Naive B cell (primary cell): Measurements from ENCODE around the gene SCAP. TPM values are rescaled to one million over a fixed set of nuclear protein-coding genes. Genes with fewer than 3 reads are reported as not detected.
A peak's percentile ranks its signal among the peaks of the same experiment; 100 is the strongest.

Experiments
- ATAC-seq, 2 donors: fragments of 150-1000 bp; cut with Tn5 transposase; 2 replicates each; pipeline ENCODE4 v1.10.0; 2021; ENCODE audit warnings: low read depth in 2 of 2, mild to moderate bottlenecking in 2 of 2, moderate library complexity in 2 of 2
- DNase-seq: peaks from one replicate; pipeline ENCODE4 v3.0.0; 2022
- H3K27ac Mint-ChIP-seq, 6 donors: one replicate each; pipeline ENCODE4 v1.8.0; 2020 to 2022; ENCODE audit warnings: mild to moderate bottlenecking in 6 of 6, mixed read lengths in 6 of 6, moderate library complexity in 5 of 6, inconsistent platforms in 2 of 6
- H3K27me3 Mint-ChIP-seq, 3 donors: one replicate each; pipeline ENCODE4 v1.8.0; 2021 to 2022; ENCODE audit warnings: mixed read lengths in 3 of 3, mild to moderate bottlenecking in 1 of 3
- H3K36me3 Mint-ChIP-seq, 2 donors: one replicate each; pipeline ENCODE4 v1.8.0; 2020 to 2022; ENCODE audit warnings: mixed read lengths in 2 of 2, inconsistent platforms in 1 of 2, mild to moderate bottlenecking in 1 of 2
- H3K4me1 Mint-ChIP-seq, 3 donors: one replicate each; pipeline ENCODE4 v1.8.0; 2020 to 2022; ENCODE audit warnings: mixed read lengths in 3 of 3, inconsistent platforms in 1 of 3, mild to moderate bottlenecking in 1 of 3, moderate library complexity in 1 of 3
- H3K4me3 Mint-ChIP-seq, 8 donors: one replicate each; pipeline ENCODE4 v1.8.0; 2020 to 2022; ENCODE audit warnings: mild to moderate bottlenecking in 8 of 8, mixed read lengths in 8 of 8, moderate library complexity in 8 of 8, inconsistent platforms in 2 of 8
- H3K9me3 Mint-ChIP-seq, 7 donors: one replicate each; pipeline ENCODE4 v1.8.0; 2020 to 2022; ENCODE audit warnings: mixed read lengths in 7 of 7, mild to moderate bottlenecking in 5 of 7, inconsistent platforms in 2 of 7, moderate library complexity in 1 of 7
- polyA plus RNA-seq, 6 donors: library from polyadenylated mRNA; unstranded; fragments of 300-500 nt; fragmentation: Illumina TruSeq; gene quantifications; one replicate each; pipeline ENCODE4 v1.2.3, GENCODE V29; 2021; ENCODE audit warnings: low read depth in 6 of 6

SCAP gene
- polyA plus RNA-seq, 6 donors from 2014 or later = 16.7 to 54.1 (median 34.8) TPM

GRCh38 chr3:47405820-47406761 lies 69.7 kb downstream of the SCAP start:
- H3K36me3 Mint-ChIP-seq = no peaks in the 10 kb centered on the region
- no peak for DNase-seq
- ATAC-seq = no peak
- no peak overlapping the region for H3K4me3 Mint-ChIP-seq
- H3K27me3 Mint-ChIP-seq = no peaks in the 10 kb centered on the region
- H3K9me3 Mint-ChIP-seq = no peaks in the 10 kb centered on the region
- H3K4me1 Mint-ChIP-seq = peaks cover 0 to 13% (median 7%) of the 10 kb centered on the region in 3 donors
- H3K27ac Mint-ChIP-seq = peak overlapping the region in 2 of 6 donors; percentile 59 to 74

- no peak for DNase-seq
- H3K4me3 Mint-ChIP-seq = no peak overlapping the region
- no peaks in the 10 kb centered on the region for H3K9me3 Mint-ChIP-seq
- H3K36me3 Mint-ChIP-seq = no peaks in the 10 kb centered on the region
- ATAC-seq = no peak
- H3K27ac Mint-ChIP-seq = peak overlapping the region in 1 of 6 donors; percentile 59
- H3K27me3 Mint-ChIP-seq = no peaks in the 10 kb centered on the region
- H3K4me1 Mint-ChIP-seq = peaks cover 0 to 13% (median 7%) of the 10 kb centered on the region in 3 donors
Measured at GRCh38 chr3:47404955-47405790, 70.6 kb downstream of the SCAP start.

GRCh38 chr3:47404431-47404876 lies 71.3 kb downstream of the SCAP start:
- peak overlapping the region in 1 of 6 donors; percentile 52 for H3K27ac Mint-ChIP-seq
- no peaks in the 10 kb centered on the region for H3K9me3 Mint-ChIP-seq
- no peaks in the 10 kb centered on the region for H3K27me3 Mint-ChIP-seq
- H3K4me1 Mint-ChIP-seq = peaks cover 0 to 13% (median 7%) of the 10 kb centered on the region in 3 donors
- no peak overlapping the region for H3K4me3 Mint-ChIP-seq
- DNase-seq (no peak), ATAC-seq (no peak)
- H3K36me3 Mint-ChIP-seq = no peaks in the 10 kb centered on the region

- Mint-ChIP-seq H3K27me3 (no peaks in the 10 kb centered on the region), H3K4me3 (no peak overlapping the region), H3K36me3 (no peaks in the 10 kb centered on the region), H3K9me3 (no peaks in the 10 kb centered on the region), H3K4me1 (peaks cover 9 to 26% (median 20%) of the 10 kb centered on the region in 3 donors), H3K27ac (no peak overlapping the region)
- DNase-seq = no peak
- no peak for ATAC-seq
Measured at GRCh38 chr3:47399531-47400270, 76.0 kb downstream of the SCAP start.

GRCh38 chr3:47399016-47399415 lies 76.7 kb downstream of the SCAP start:
- Mint-ChIP-seq H3K36me3 (no peaks in the 10 kb centered on the region), H3K27ac (peak overlapping the region in 2 of 6 donors; percentile 49 to 59), H3K9me3 (no peaks in the 10 kb centered on the region), H3K4me3 (no peak overlapping the region), H3K4me1 (peaks cover 14 to 27% (median 23%) of the 10 kb centered on the region in 3 donors), H3K27me3 (no peaks in the 10 kb centered on the region)
- ATAC-seq (no peak), DNase-seq (no peak)

DNA sequence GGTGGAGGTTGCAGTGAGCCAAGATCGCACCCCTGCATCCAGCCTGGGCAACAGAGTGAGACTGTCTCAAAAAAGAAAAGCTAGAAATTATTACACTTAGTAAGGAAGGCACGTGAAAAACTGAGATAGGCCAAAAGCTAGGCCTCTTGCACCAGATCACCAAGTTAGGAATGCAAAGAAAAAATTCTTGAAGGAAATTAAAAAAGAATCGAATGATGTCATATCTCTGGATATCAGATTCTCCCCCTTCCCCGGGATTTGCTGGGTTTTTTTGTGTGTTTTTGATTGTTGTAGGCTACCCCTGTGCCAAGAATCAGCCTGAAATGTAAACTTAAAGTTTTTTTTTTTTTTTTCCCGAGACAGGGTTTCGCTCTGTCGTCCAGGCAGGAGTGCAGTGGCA lies 77.5 kb downstream of the SCAP start:
- H3K27me3 Mint-ChIP-seq = no peaks in the 10 kb centered on the region
- H3K36me3 Mint-ChIP-seq = no peaks in the 10 kb centered on the region
- no peak overlapping the region for H3K4me3 Mint-ChIP-seq
- DNase-seq (no peak), ATAC-seq (no peak)
- peak overlapping the region in 1 of 6 donors; percentile 44 for H3K27ac Mint-ChIP-seq
- H3K9me3 Mint-ChIP-seq = no peaks in the 10 kb centered on the region
- H3K4me1 Mint-ChIP-seq = peaks cover 15 to 23% (median 20%) of the 10 kb centered on the region in 3 donors

- Mint-ChIP-seq H3K36me3 (no peaks in the 10 kb centered on the region), H3K4me1 (peaks cover 19 to 33% (median 30%) of the 10 kb centered on the region in 3 donors), H3K4me3 (no peak overlapping the region), H3K9me3 (no peaks in the 10 kb centered on the region), H3K27me3 (no peaks in the 10 kb centered on the region), H3K27ac (peak overlapping the region in 4 of 6 donors; percentile 51 to 88 (median 77))
- no peak for DNase-seq
- ATAC-seq = no peak
Measured at GRCh38 chr3:47394881-47395280, 80.9 kb downstream of the SCAP start.

DNA sequence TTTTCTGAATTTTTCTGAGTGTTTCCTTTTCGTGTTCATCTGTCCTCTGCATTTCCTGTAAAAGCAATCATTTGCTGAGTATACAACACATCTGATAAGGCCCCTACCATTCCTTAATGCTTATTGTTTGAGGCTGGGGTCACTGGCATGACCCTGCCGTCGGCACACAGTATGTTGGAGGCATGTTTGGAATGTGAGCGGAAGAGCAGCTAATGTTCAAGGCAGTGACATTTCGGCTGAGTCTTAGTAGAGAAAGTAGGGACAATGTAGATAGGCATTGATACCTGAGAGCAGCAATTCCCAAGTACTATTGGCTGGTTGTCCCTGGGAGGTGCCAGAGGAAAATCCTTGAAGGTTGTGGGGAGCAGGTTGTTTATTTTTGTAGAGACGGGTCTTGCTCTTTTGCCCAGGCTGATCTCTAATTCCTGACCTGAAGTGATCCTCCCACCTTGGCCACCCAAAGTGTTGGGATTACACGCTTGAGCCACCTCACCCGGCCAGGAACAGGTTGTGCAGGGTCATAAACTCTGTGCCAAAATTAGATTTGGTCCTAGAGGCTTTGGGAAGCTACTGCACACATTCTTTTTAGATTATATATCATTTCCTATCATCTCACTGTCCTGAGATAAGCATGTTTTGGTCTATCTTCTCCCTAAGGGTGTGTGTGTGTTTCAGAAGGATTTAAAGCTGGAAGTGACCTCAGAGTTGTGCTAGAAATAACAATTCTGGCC lies 81.4 kb downstream of the SCAP start:
- no peak for ATAC-seq
- Mint-ChIP-seq H3K36me3 (no peaks in the 10 kb centered on the region), H3K4me3 (no peak overlapping the region), H3K27ac (peak overlapping the region in 5 of 6 donors; percentile 51 to 88 (median 69)), H3K27me3 (no peaks in the 10 kb centered on the region), H3K9me3 (no peaks in the 10 kb centered on the region), H3K4me1 (peaks cover 19 to 32% (median 30%) of the 10 kb centered on the region in 3 donors)
- no peak for DNase-seq

- Mint-ChIP-seq H3K27ac (peak overlapping the region in 2 of 6 donors; percentile 37 to 74), H3K27me3 (no peaks in the 10 kb centered on the region), H3K4me1 (peaks cover 19 to 30% (median 28%) of the 10 kb centered on the region in 3 donors), H3K36me3 (no peaks in the 10 kb centered on the region), H3K9me3 (no peaks in the 10 kb centered on the region), H3K4me3 (no peak overlapping the region)
- ATAC-seq (no peak), DNase-seq (no peak)
Measured at GRCh38 chr3:47392933-47393332, 82.8 kb downstream of the SCAP start.

- H3K4me1 Mint-ChIP-seq = peaks cover 36 to 51% (median 40%) of the 10 kb centered on the region in 3 donors
- no peaks in the 10 kb centered on the region for H3K27me3 Mint-ChIP-seq
- H3K36me3 Mint-ChIP-seq = no peaks in the 10 kb centered on the region
- H3K4me3 Mint-ChIP-seq = peak overlapping the region in 3 of 8 donors; percentile 53 to 64 (median 56)
- ATAC-seq = no peak
- no peak for DNase-seq
- H3K9me3 Mint-ChIP-seq = no peaks in the 10 kb centered on the region
- peak overlapping the region in 3 of 6 donors; percentile 18 to 63 (median 58) for H3K27ac Mint-ChIP-seq
Measured at GRCh38 chr3:47385796-47386195, 89.9 kb downstream of the SCAP start.

DNA sequence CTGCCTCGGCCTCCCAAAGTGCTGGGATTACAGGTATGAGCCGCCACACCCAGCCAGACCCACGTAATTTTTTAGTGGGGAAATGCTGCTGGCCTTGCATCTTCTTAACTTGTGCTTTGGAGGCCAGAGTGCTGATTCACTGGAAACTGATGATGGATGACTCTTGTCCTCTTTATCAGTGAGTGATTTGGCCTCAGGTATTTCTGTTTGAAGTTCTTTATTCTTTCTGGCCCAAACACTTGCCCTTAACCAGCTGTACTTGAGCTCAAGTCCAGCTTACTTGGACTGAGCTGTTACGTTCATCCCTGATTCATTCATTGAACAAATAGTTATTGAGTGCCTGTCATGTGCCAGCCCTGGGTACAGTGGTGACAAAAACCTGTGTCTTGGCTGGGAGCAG lies 90.7 kb downstream of the SCAP start:
- H3K27ac Mint-ChIP-seq = no peak overlapping the region
- peaks cover 42 to 55% (median 47%) of the 10 kb centered on the region in 3 donors for H3K4me1 Mint-ChIP-seq

DNA sequence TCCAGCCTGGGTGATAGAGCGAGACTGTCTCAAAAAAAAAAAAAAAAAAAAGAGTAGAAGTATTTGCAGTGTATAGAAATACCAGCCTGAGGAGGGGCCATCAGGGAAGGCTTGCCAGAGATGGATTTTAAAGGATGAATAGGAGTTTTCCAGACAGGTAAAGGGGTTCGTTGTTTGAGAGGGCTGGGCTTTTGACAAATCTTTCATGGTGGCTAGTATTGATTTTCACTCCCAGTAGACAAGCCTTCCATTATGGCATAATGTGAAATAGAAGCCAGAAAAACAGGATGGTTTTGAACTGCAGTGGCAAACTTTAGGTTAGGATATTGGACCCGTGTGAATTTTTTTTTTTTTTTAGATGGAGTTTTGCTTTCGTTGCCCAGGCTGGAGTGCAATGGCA lies 91.3 kb downstream of the SCAP start:
- Mint-ChIP-seq H3K27ac (peak overlapping the region in 2 of 6 donors; percentile 16 to 69), H3K4me1 (peaks cover 47 to 61% (median 52%) of the 10 kb centered on the region in 3 donors), H3K4me3 (no peak overlapping the region)

More for the DNA sequence above, 90.7 kb downstream of the SCAP start:
- H3K36me3 Mint-ChIP-seq = no peaks in the 10 kb centered on the region
- no peaks in the 10 kb centered on the region for H3K27me3 Mint-ChIP-seq
- DNase-seq = no peak
- ATAC-seq = no peak
- H3K9me3 Mint-ChIP-seq = no peaks in the 10 kb centered on the region
- H3K4me3 Mint-ChIP-seq = peak overlapping the region in 1 of 8 donors; percentile 64

More for the DNA sequence above, 91.3 kb downstream of the SCAP start:
- no peaks in the 10 kb centered on the region for H3K27me3 Mint-ChIP-seq
- H3K9me3 Mint-ChIP-seq = no peaks in the 10 kb centered on the region
- ATAC-seq = no peak
- DNase-seq = no peak
- no peaks in the 10 kb centered on the region for H3K36me3 Mint-ChIP-seq
